HFFc6 (cell line): ENCODE measurements around the gene PRKAR1A. TPM values are rescaled to one million over a fixed set of nuclear protein-coding genes. Genes with fewer than 3 reads are reported as not detected.
A peak's percentile ranks its signal among the peaks of the same experiment; 100 is the strongest.
"Not testable (repeated sequence)": the region's sequence is repeated elsewhere in the genome, so short reads cannot be mapped to it uniquely, and the experiment has no call there.

Source experiments
- DNase-seq: peaks from one replicate; pipeline ENCODE4 v3.0.0-alpha.2; 2018
- H3K27ac Mint-ChIP-seq: 2 replicates; pipeline ENCODE4 v1.8.0; 2020; ENCODE audit warnings: mild to moderate bottlenecking, mixed read lengths
- H3K27me3 Mint-ChIP-seq: 2 replicates; pipeline ENCODE4 v1.8.0; 2021; ENCODE audit warnings: mild to moderate bottlenecking, moderate library complexity, mixed read lengths; ENCODE audit not compliant: insufficient read depth
- H3K36me3 Mint-ChIP-seq: 2 replicates; pipeline ENCODE4 v1.8.0; 2021; ENCODE audit warnings: low read depth, mixed read lengths
- H3K4me1 Mint-ChIP-seq: 2 replicates; pipeline ENCODE4 v1.8.0; 2020; ENCODE audit warnings: low read depth, mixed read lengths
- H3K4me3 Mint-ChIP-seq: 2 replicates; pipeline ENCODE4 v1.8.0; 2020; ENCODE audit warnings: mild to moderate bottlenecking, moderate library complexity, mixed read lengths
- H3K9me3 Mint-ChIP-seq: 2 replicates; pipeline ENCODE4 v1.8.0; 2020; ENCODE audit warnings: mild to moderate bottlenecking, mixed read lengths
- total RNA-seq, 6 experiments: library from RNA; stranded (reverse); fragmentation: NEBNext Ultra II Directional; extraction: Animal tissue kit (Norgen Biotek cat#: 25700); gene quantifications; 2 replicates in 1 of 6; 3 replicates in 5 of 6; pipeline ENCODE4 v1.2.3, GENCODE V29; 2021
- TF ChIP-seq, protein P1 (sequence below): fragments of 200-600 bp; sonication (generic); IDR thresholded peaks from 2 replicates; pipeline ENCODE4 v1.5.0; 2021; ENCODE audit warnings: antibody characterized with exemption, mild to moderate bottlenecking

PRKAR1A gene
- total RNA-seq, 6 experiments from 2014 or later: 265 to 302 (median 292) TPM

DNA sequence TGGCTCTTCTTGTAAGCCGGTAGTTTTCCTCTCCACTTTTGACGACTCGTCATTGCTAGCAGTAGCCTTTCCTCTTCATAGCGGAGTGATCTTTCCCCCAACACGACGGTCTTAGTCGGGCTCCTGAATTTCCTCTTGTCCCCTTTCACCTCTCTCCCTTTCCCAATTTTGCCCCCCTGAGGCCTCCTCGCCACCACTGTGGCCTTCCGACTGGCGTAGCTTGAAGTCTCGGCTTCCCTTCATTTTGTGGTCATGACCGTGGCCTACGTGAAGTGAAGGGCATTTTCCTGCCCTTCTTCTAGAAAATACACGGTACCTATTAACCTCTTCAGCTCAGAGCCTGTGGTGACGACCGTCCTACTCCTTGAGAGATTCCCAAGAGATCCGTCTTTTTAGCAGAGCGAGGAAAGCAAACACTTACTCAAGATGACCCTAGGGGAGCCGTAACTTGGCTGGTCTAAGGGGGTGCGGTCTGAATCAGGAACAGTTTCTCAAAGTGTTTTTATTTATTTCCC is 787 bp downstream of the PRKAR1A start:
- Mint-ChIP-seq H3K36me3 (peaks cover 38% of the 10 kb centered on the region), H3K4me3 (peak overlapping the region; percentile 98), H3K9me3 (no peaks in the 10 kb centered on the region), H3K27ac (peak overlapping the region; percentile 98), H3K27me3 (peaks cover 3% of the 10 kb centered on the region; the same call in 1 of the 2 replicates), H3K4me1 (peaks cover 43% of the 10 kb centered on the region)
- TF ChIP-seq, protein P1, sequence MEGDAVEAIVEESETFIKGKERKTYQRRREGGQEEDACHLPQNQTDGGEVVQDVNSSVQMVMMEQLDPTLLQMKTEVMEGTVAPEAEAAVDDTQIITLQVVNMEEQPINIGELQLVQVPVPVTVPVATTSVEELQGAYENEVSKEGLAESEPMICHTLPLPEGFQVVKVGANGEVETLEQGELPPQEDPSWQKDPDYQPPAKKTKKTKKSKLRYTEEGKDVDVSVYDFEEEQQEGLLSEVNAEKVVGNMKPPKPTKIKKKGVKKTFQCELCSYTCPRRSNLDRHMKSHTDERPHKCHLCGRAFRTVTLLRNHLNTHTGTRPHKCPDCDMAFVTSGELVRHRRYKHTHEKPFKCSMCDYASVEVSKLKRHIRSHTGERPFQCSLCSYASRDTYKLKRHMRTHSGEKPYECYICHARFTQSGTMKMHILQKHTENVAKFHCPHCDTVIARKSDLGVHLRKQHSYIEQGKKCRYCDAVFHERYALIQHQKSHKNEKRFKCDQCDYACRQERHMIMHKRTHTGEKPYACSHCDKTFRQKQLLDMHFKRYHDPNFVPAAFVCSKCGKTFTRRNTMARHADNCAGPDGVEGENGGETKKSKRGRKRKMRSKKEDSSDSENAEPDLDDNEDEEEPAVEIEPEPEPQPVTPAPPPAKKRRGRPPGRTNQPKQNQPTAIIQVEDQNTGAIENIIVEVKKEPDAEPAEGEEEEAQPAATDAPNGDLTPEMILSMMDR: no peak
- DNase-seq: peak; percentile 25

DNA sequence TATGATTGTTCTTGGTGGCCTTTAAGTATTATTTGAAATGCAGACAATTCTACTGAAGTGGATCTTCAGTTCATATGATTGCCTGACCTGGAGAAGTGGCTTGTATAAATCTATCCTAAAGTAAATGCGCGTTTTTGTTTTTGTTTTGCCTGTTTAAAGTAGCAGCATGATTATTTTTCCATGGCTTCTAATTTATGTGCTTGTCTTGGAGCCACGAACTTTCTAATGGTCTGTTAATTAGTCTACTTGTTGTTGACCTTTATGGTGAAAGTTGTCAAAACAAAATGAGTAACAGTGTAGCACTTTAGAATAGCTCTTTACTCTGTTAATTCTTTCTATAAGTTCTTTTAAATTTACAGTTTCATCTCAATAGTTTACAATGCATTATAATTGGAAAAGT is 1.7 kb downstream of the PRKAR1A start:
- Mint-ChIP-seq H3K27me3 (peaks cover 3% of the 10 kb centered on the region; the same call in 1 of the 2 replicates), H3K4me3 (peak overlapping the region; percentile 98), H3K4me1 (peaks cover 45% of the 10 kb centered on the region), H3K36me3 (peaks cover 46% of the 10 kb centered on the region), H3K27ac (peak overlapping the region; percentile 98), H3K9me3 (no peaks in the 10 kb centered on the region)
- no peak for DNase-seq
- TF ChIP-seq, protein P1: no peak

DNA sequence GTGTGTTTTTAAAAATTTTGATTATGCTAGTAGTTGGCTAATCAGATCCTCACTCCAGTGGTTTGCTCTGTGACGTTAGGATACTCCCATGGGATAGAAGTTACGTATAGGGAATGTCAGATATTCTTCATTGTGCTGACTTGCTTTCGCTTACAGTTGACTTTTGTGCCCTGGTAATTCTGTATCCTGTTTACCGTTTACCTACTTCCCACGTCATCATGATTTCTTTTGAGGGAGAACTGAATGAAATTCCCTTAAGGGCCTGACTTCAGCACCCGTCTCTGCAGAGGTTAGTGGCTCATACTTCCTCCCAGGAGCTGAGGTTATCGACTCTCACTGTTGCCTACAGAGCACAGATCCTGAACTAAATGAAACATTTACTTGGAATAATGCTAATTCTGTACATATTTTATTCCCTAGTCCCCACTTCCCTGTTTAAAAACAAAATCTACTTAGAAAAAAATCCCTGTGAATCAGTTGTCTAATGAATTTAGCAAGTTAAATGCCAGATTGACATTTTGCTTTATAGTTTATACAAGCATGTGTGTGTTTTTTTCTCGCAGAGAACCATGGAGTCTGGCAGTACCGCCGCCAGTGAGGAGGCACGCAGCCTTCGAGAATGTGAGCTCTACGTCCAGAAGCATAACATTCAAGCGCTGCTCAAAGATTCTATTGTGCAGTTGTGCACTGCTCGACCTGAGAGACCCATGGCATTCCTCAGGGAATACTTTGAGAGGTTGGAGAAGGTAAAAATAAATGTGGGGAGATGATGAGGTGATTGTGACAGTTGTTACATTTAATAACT is 2.8 kb downstream of the PRKAR1A start:
- H3K4me1 Mint-ChIP-seq: peaks cover 53% of the 10 kb centered on the region
- no peak for DNase-seq
- H3K36me3 Mint-ChIP-seq: peaks cover 52% of the 10 kb centered on the region

DNA sequence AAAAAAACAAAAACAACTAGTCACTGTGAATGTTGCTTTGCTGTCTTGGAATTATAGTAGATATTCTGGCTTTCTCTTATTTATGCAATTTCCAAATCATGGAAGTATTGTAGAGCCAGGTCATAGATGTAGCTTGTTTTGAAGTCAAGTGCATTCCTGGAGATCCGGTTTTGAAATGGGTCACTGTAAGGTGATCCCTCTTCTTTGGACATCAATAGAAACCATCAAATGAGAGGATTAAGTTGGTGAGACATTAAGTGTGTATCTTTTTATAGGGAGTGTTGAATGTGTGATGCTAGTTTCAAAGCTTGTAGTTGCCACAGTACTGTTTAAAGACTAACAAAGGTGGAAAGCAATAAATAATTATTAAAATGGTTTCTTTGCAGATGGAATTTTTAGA is 4.5 kb downstream of the PRKAR1A start:
- H3K4me3 Mint-ChIP-seq: no peak overlapping the region
- TF ChIP-seq, protein P1: no peak
- H3K9me3 Mint-ChIP-seq: no peaks in the 10 kb centered on the region
- DNase-seq: no peak
- H3K27me3 Mint-ChIP-seq: peaks cover 3% of the 10 kb centered on the region; the same call in 1 of the 2 replicates
- H3K27ac Mint-ChIP-seq: no peak overlapping the region
- peaks cover 52% of the 10 kb centered on the region for H3K4me1 Mint-ChIP-seq
- peaks cover 54% of the 10 kb centered on the region for H3K36me3 Mint-ChIP-seq

More for the DNA sequence above, 2.8 kb downstream of the PRKAR1A start:
- Mint-ChIP-seq H3K9me3 (no peaks in the 10 kb centered on the region), H3K27ac (peak overlapping the region; percentile 30), H3K27me3 (peaks cover 3% of the 10 kb centered on the region; the same call in 1 of the 2 replicates), H3K4me3 (peak overlapping the region; percentile 98)
- TF ChIP-seq, protein P1: no peak

DNA sequence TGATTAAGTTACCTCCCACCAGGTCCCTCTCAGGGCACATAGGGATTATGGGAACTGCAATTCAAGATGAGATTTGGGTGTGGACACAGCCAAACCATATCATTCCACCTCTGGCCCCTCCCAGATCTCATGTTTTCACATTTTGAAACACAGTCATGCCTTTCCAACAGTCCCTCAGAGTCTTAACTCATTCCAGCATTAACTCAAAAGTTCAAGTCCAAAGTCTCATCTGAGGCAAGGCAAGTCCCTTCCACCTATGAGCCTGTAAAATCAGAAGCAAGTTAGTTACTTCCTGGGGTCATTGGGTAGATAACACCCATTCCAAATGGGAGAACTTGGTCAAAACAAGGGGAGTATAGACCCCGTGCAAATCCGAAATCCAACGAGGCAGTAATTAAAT is 5.4 kb downstream of the PRKAR1A start:
- H3K36me3 Mint-ChIP-seq: peaks cover 60% of the 10 kb centered on the region
- H3K27ac Mint-ChIP-seq, H3K27me3 Mint-ChIP-seq, H3K9me3 Mint-ChIP-seq, DNase-seq, H3K4me3 Mint-ChIP-seq: not testable (repeated sequence)
- peaks cover 60% of the 10 kb centered on the region for H3K4me1 Mint-ChIP-seq
